A549 (cell line): ENCODE results near the gene UNC45A. TPM values are rescaled to one million over a fixed set of nuclear protein-coding genes. Genes with fewer than 3 reads are reported as not detected.

Experiments
- ATAC-seq, 2 experiments: fragments of 200-7000 bp in 1 of 2; fragments of >200 bp in 1 of 2; cut with Nextera tagmentation in 1 of 2; cut with Tn5 transposase in 1 of 2; 3 replicates each; pipeline versions ENCODE4 v1.8.0 to v1.9.1; 2018 to 2020; ENCODE audit warnings: mild to moderate bottlenecking in 1 of 2, moderate library complexity in 1 of 2
- CTCF ChIA-PET: fragments of 300-600 bp; sonication (Branson Sonifier 250); formaldehyde crosslinking; extraction: SDS; loops from one replicate; lab custom pipeline; 2021; ENCODE audit warnings: antibody characterized with exemption, inconsistent platforms; lab: Yijun Ruan, JAX
- POLR2A ChIA-PET: fragments of 350-600 bp; formaldehyde crosslinking; extraction: SDS; loops from one replicate; lab custom pipeline; 2021; ENCODE audit warnings: antibody characterized with exemption, inconsistent platforms; lab: Yijun Ruan, JAX
- DNase-seq, 2 experiments: peaks; one replicate each; pipeline versions ENCODE4 v3.0.0 to v3.0.0-alpha.2; 2011 to 2016; ENCODE audit warnings: low read depth in 1 of 2, low spot score in 1 of 2
- FAIRE-seq: peaks from 2 replicates; lab custom pipeline; 2011; peaks lifted over from hg19 to GRCh38; lab: Jason Lieb, UNC
- H3K27ac ChIP-seq, 2 experiments: fragments of >200 bp; sonication (Bioruptor Twin); formaldehyde crosslinking; 3 replicates each; pipeline ENCODE4 v1.5.1; 2016 to 2017
- H3K4me1 ChIP-seq: fragments of >200 bp; sonication (Bioruptor Twin); formaldehyde crosslinking; 3 replicates; pipeline ENCODE4 v1.6.1; 2016
- H3K4me2 ChIP-seq: fragments of >200 bp; sonication (Bioruptor Twin); formaldehyde crosslinking; 3 replicates; pipeline ENCODE4 v1.6.1; 2016
- H3K4me3 ChIP-seq: fragments of >200 bp; sonication (Bioruptor Twin); formaldehyde crosslinking; 3 replicates; pipeline ENCODE4 v1.5.1; 2016
- H3K9me3 ChIP-seq: fragments of >200 bp; sonication (Bioruptor Twin); formaldehyde crosslinking; 3 replicates; pipeline ENCODE4 v1.6.1; 2016
- CBX2 ChIP-seq: fragments of 200-600 bp; sonication (generic); IDR thresholded peaks from 2 replicates; pipeline ENCODE4 v1.6.1; 2016; ENCODE audit warnings: low read depth, mild to moderate bottlenecking, borderline replicate concordance
- CBX8 ChIP-seq: fragments of 200-600 bp; sonication (generic); IDR thresholded peaks from 2 replicates; pipeline ENCODE4 v1.6.1; 2016
- CEBPB ChIP-seq, 2 experiments: fragments of >200 bp in 1 of 2; sonication (Bioruptor Twin) in 1 of 2; formaldehyde crosslinking in 1 of 2; IDR thresholded peaks; 2 replicates each; pipeline ENCODE4 v1.6.1; 2012 to 2016
- FOSL2 ChIP-seq, 2 experiments: fragments of 450-650 bp in 1 of 2; fragments of >200 bp in 1 of 2; sonication (Bioruptor Twin) in 1 of 2; formaldehyde crosslinking; IDR thresholded peaks; 2 replicates each; pipeline versions ENCODE4 v1.5.0 to v1.6.1; 2016 to 2020; ENCODE audit warnings: mild to moderate bottlenecking in 1 of 2, moderate library complexity in 1 of 2
- HEYL ChIP-seq: fragments of 250-450 bp; sonication (Bioruptor Pico); IDR thresholded peaks from 2 replicates; pipeline ENCODE4 v1.8.0; 2021; ENCODE audit warnings: mild to moderate bottlenecking, moderate library complexity
- HOXA7 ChIP-seq: fragments of 250-450 bp; sonication (Bioruptor Pico); IDR thresholded peaks from 2 replicates; pipeline ENCODE4 v1.5.0; 2020; ENCODE audit warnings: mild to moderate bottlenecking, moderate library complexity
- JUN ChIP-seq, 2 experiments: fragments of >200 bp; sonication (Bioruptor Twin); formaldehyde crosslinking; IDR thresholded peaks; 2 replicates in 1 of 2; 3 replicates in 1 of 2; pipeline ENCODE4 v1.6.1; 2016 to 2017
- JUNB ChIP-seq: fragments of >200 bp; sonication (Bioruptor Twin); formaldehyde crosslinking; IDR thresholded peaks from 2 replicates; pipeline ENCODE4 v1.6.1; 2016
- MAFK ChIP-seq: fragments of 450-650 bp; IDR thresholded peaks from 2 replicates; pipeline ENCODE4 v1.6.1; 2014; ENCODE audit not compliant: partially characterized antibody
- MAZ ChIP-seq: fragments of 150-350 bp; IDR thresholded peaks from 2 replicates; pipeline ENCODE4 v1.6.1; 2014; ENCODE audit warnings: antibody characterized with exemption, low read depth, low read length, borderline replicate concordance
- POLR2AphosphoS2 ChIP-seq: conservative IDR thresholded peaks from 2 replicates; pipeline ENCODE4 v1.6.1; 2012; ENCODE audit warnings: low read length, improper control_type of control experiment, inconsistent platforms
- RAD21 ChIP-seq, 2 experiments: fragments of >200 bp in 1 of 2; sonication (Bioruptor Twin) in 1 of 2; formaldehyde crosslinking in 1 of 2; IDR thresholded peaks in 1 of 2; conservative IDR thresholded peaks in 1 of 2; 2 replicates in 1 of 2; 3 replicates in 1 of 2; pipeline ENCODE4 v1.6.1; 2012 to 2018; ENCODE audit warnings: inconsistent platforms in 1 of 2
- RARB ChIP-seq: fragments of 250-450 bp; sonication (Bioruptor Pico); IDR thresholded peaks from 2 replicates; pipeline ENCODE4 v1.8.0; 2021; ENCODE audit warnings: mild to moderate bottlenecking, moderate library complexity
- RCOR1 ChIP-seq: fragments of 150-350 bp; IDR thresholded peaks from 2 replicates; pipeline ENCODE4 v1.6.1; 2014; ENCODE audit warnings: antibody characterized with exemption, low read length, low read depth
- RFX5 ChIP-seq: fragments of 450-650 bp; IDR thresholded peaks from 2 replicates; pipeline ENCODE4 v1.7.1; 2014; ENCODE audit warnings: antibody characterized with exemption, mild to moderate bottlenecking, moderate library complexity
- RNF2 ChIP-seq: fragments of 200-600 bp; sonication (generic); IDR thresholded peaks from 2 replicates; pipeline ENCODE4 v1.6.1; 2016; ENCODE audit warnings: low read depth, mild to moderate bottlenecking, antibody characterized with exemption, moderate library complexity, borderline replicate concordance
- SREBF2 ChIP-seq: fragments of 450-650 bp; IDR thresholded peaks from 2 replicates; pipeline ENCODE4 v1.6.1; 2014; ENCODE audit warnings: mild to moderate bottlenecking, moderate library complexity
- ZFP36 ChIP-seq: fragments of 450-650 bp; IDR thresholded peaks from 2 replicates; pipeline ENCODE4 v1.6.1; 2014; ENCODE audit warnings: borderline replicate concordance; ENCODE audit not compliant: partially characterized antibody
- WGBS: methylation state at CpG from one replicate; pipeline ENCODE4 v1.1.6; 2017; ENCODE audit errors: missing lambda C conversion rate; 5-methylcytosine and 5-hydroxymethylcytosine counted together
- polyA plus RNA-seq, 4 experiments: library from polyadenylated mRNA; depleted of rRNA in 3 of 4; stranded (reverse); fragments of >200 nt; fragmentation: RNase III in 1 of 4; extraction: RNeasy Plus Mini Kit Qiagen cat#74134 plus additional on column Dnase treatment in 1 of 4; gene quantifications; 2 replicates in 3 of 4; 3 replicates in 1 of 4; pipeline ENCODE4 v1.2.3, GENCODE V29; 2011 to 2017
- TF ChIP-seq, protein P1 (sequence below): IDR thresholded peaks from 2 replicates; pipeline ENCODE4 v1.6.1; 2012
- TF ChIP-seq, protein P2 (sequence below): fragments of 250-450 bp; sonication (Bioruptor Pico); IDR thresholded peaks from 2 replicates; pipeline ENCODE4 v1.5.0; 2021; ENCODE audit warnings: mild to moderate bottlenecking, moderate library complexity, borderline replicate concordance
- TF ChIP-seq, protein P3 (sequence below): fragments of 250-450 bp; sonication (Bioruptor Pico); IDR thresholded peaks from 2 replicates; pipeline ENCODE4 v1.5.0; 2020; ENCODE audit warnings: low read depth, mild to moderate bottlenecking, moderate library complexity
- TF ChIP-seq, protein P4 (sequence below): fragments of >200 bp; sonication (Bioruptor Twin); formaldehyde crosslinking; IDR thresholded peaks from 3 replicates; pipeline ENCODE4 v1.5.1; 2016
- TF ChIP-seq, protein P5 (sequence below): IDR thresholded peaks from 2 replicates; pipeline ENCODE4 v1.6.1; 2012

Gene UNC45A
- polyA plus RNA-seq, 2 of the 4 experiments (the other 2 are of a cell fraction): 48.2 to 80.4 TPM

DNA sequence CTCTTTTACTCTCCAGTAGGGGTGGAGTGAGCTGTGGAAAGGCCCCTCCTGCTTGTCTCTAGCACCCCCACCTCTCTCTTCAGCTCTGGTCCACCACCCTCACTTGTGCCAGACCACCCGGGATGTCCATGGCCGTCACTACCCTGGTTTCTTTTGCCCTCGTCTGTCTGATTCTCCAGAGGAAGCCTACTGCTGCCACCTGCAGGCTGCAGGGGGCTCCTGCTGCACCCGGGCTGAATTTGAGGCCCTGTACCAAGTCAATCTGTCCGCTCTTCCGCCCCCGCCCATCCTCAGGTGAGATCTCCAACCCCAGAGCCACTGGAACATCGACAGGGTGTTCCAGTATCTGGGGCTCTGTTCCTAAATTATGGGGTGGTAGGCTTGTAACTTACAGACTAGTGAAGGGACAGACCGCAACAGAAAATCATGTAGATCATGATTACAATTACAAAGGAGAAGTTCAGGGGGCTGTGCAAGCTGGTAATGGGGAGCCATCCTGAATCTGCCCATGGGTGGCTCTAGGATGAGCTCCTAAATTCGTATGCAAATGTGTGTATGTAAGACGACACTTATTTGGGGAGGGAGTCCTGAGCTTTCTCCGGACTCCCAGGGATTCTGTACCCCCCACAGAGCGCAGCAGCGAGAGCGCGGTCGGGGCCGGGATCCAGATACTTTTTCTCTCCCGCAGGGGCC, 683 bp upstream of the UNC45A start (continued):
- no peak for TF ChIP-seq MAFK
- TF ChIP-seq, protein P1, sequence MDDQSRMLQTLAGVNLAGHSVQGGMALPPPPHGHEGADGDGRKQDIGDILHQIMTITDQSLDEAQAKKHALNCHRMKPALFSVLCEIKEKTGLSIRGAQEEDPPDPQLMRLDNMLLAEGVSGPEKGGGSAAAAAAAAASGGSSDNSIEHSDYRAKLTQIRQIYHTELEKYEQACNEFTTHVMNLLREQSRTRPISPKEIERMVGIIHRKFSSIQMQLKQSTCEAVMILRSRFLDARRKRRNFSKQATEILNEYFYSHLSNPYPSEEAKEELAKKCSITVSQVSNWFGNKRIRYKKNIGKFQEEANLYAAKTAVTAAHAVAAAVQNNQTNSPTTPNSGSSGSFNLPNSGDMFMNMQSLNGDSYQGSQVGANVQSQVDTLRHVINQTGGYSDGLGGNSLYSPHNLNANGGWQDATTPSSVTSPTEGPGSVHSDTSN: no peak
- TF ChIP-seq MAZ: no peak
- no peak for TF ChIP-seq CBX2
- no peak for TF ChIP-seq POLR2AphosphoS2
- TF ChIP-seq, protein P2, sequence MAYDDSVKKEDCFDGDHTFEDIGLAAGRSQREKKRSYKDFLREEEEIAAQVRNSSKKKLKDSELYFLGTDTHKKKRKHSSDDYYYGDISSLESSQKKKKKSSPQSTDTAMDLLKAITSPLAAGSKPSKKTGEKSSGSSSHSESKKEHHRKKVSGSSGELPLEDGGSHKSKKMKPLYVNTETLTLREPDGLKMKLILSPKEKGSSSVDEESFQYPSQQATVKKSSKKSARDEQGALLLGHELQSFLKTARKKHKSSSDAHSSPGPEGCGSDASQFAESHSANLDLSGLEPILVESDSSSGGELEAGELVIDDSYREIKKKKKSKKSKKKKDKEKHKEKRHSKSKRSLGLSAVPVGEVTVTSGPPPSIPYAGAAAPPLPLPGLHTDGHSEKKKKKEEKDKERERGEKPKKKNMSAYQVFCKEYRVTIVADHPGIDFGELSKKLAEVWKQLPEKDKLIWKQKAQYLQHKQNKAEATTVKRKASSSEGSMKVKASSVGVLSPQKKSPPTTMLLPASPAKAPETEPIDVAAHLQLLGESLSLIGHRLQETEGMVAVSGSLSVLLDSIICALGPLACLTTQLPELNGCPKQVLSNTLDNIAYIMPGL (CRISPR knock-in tag): no peak
- TF ChIP-seq, protein P3, sequence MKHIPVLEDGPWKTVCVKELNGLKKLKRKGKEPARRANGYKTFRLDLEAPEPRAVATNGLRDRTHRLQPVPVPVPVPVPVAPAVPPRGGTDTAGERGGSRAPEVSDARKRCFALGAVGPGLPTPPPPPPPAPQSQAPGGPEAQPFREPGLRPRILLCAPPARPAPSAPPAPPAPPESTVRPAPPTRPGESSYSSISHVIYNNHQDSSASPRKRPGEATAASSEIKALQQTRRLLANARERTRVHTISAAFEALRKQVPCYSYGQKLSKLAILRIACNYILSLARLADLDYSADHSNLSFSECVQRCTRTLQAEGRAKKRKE (CRISPR knock-in tag): no peak
- TF ChIP-seq SREBF2: no peak
- no peak for TF ChIP-seq CBX8
- TF ChIP-seq JUNB: no peak
- 0 out of 2 replicates have a peak, but pooled peaks have one; percentile 12 for TF ChIP-seq FOSL2 (IDR thresholded peaks at IDR 0.05)
- TF ChIP-seq FOSL2 (CRISPR knock-in tag; IDR thresholded peaks at IDR 0.05): no peak
- TF ChIP-seq CEBPB (IDR thresholded peaks at IDR 0.05): no peak
- TF ChIP-seq HOXA7: no peak
- TF ChIP-seq JUN (IDR thresholded peaks at IDR 0.05): no peak
- TF ChIP-seq, protein P4, sequence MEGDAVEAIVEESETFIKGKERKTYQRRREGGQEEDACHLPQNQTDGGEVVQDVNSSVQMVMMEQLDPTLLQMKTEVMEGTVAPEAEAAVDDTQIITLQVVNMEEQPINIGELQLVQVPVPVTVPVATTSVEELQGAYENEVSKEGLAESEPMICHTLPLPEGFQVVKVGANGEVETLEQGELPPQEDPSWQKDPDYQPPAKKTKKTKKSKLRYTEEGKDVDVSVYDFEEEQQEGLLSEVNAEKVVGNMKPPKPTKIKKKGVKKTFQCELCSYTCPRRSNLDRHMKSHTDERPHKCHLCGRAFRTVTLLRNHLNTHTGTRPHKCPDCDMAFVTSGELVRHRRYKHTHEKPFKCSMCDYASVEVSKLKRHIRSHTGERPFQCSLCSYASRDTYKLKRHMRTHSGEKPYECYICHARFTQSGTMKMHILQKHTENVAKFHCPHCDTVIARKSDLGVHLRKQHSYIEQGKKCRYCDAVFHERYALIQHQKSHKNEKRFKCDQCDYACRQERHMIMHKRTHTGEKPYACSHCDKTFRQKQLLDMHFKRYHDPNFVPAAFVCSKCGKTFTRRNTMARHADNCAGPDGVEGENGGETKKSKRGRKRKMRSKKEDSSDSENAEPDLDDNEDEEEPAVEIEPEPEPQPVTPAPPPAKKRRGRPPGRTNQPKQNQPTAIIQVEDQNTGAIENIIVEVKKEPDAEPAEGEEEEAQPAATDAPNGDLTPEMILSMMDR: peak; percentile 91
- TF ChIP-seq RNF2: no peak
- 0 out of 2 replicates have a peak, but pooled peaks have one; percentile 58 for TF ChIP-seq RCOR1
- TF ChIP-seq RFX5: no peak
- no peak for TF ChIP-seq ZFP36
- TF ChIP-seq, protein P5, sequence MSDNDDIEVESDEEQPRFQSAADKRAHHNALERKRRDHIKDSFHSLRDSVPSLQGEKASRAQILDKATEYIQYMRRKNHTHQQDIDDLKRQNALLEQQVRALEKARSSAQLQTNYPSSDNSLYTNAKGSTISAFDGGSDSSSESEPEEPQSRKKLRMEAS: peak; percentile 12; the same call in 1 of the 2 replicates
- TF ChIP-seq HEYL (CRISPR knock-in tag): no peak

DNA sequence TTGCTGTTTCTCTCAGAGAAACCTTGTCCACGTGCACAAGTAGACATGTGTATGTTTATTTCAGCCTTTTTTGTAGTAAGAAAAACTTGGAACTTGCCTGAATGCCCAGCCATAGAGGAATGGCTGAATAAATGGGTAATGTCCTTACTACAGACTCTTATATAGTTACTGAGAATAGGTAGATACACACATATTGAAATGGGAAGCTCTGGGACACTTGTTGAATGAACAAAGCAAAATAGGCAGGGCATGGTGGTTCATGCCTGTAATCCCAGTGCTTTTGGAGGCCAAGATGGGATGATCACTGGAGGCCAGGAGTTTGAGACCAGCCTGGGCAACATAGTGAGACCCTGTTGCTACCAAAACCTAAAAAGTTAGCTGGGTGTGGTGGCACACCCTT, 1.7 kb downstream of the UNC45A start:
- Histone ChIP-seq H3K4me3 (no peak overlapping the region), H3K4me1 (peaks cover 19% of the 10 kb centered on the region), H3K9me3 (no peaks in the 10 kb centered on the region), H3K27ac (no peak overlapping the region), H3K4me2 (peak overlapping the region; percentile 94)
- CTCF ChIA-PET: interaction anchor here (0.5 to 16.4 kb wide), 6 partner anchors 14 to 469 kb away, joined by 3 to 536 read pairs (median 8); partner anchors contain the start of genes MAN2A2 and RCCD1
- WGBS: 78% methylated on average over 1 of the region's 1 CpG
- FAIRE-seq (no peak), ATAC-seq (no peak), DNase-seq (no peak)
- POLR2A ChIA-PET: no interaction called here
- TF ChIP-seq SREBF2 (no peak), FOSL2 (IDR thresholded peaks at IDR 0.05) (no peak), FOSL2 (CRISPR knock-in tag; IDR thresholded peaks at IDR 0.05) (no peak), HOXA7 (no peak), RAD21 (conservative IDR thresholded peaks at IDR 0.05 in 1 of 2, IDR thresholded peaks at IDR 0.05 in 1 of 2) (no peak), RCOR1 (no peak), POLR2AphosphoS2 (no peak), RARB (CRISPR knock-in tag) (no peak)
- TF ChIP-seq, protein P5: no peak
